ENCODE measurements around the gene PCYT1A.

PCYT1A gene

DNA sequence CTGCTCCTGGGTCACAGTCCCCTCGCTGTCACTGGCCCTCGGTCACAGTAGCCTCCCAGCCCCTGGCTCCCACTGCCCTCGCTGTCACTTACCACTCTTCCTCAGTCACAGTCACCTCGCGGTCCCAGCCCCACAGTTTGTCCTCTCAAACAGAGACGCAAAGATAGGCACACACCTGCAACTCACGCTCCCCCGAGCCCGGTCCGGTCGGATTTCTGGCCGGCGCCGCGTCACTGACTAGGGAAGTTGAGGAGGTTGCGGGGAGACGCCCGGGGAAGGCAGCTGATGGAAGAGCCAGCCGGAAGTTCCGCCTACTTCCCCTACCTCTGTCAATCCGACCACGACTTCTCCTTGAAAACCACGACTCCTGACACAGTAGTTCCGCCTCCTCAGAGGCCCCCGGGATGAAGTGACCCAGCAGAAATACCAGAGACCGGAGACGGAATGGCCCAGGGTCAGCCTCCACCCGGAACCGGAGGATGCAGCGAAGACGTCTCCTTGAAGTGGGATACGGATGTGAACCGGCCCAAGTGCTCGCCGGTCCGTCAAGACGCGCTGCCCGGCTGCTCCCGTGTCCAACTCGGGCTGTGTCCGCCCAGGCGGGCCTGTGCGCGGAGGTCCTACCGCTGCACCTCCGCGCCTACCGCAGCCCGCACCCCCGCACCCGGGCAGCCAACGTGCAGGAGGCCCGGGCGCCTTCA is at the start of gene PCYT1A:
Gene PCYT1A, minus strand, starts transcription at position 287 of the 701 bp plus-strand sequence. CDS start 17,195 bp downstream, outside the sequence.
- peak within 1 kb of the TSS; percentile 82 to 96 for H3K27ac ChIP-seq
- TF ChIP-seq, protein P1, sequence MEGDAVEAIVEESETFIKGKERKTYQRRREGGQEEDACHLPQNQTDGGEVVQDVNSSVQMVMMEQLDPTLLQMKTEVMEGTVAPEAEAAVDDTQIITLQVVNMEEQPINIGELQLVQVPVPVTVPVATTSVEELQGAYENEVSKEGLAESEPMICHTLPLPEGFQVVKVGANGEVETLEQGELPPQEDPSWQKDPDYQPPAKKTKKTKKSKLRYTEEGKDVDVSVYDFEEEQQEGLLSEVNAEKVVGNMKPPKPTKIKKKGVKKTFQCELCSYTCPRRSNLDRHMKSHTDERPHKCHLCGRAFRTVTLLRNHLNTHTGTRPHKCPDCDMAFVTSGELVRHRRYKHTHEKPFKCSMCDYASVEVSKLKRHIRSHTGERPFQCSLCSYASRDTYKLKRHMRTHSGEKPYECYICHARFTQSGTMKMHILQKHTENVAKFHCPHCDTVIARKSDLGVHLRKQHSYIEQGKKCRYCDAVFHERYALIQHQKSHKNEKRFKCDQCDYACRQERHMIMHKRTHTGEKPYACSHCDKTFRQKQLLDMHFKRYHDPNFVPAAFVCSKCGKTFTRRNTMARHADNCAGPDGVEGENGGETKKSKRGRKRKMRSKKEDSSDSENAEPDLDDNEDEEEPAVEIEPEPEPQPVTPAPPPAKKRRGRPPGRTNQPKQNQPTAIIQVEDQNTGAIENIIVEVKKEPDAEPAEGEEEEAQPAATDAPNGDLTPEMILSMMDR (IDR thresholded peaks at IDR 0.05), result no peak
- H3K4me3 ChIP-seq, result peak within 1 kb of the TSS; percentile 88
- DNase-seq (ENCODE audit: low spot score), result peak; percentile 94

DNA sequence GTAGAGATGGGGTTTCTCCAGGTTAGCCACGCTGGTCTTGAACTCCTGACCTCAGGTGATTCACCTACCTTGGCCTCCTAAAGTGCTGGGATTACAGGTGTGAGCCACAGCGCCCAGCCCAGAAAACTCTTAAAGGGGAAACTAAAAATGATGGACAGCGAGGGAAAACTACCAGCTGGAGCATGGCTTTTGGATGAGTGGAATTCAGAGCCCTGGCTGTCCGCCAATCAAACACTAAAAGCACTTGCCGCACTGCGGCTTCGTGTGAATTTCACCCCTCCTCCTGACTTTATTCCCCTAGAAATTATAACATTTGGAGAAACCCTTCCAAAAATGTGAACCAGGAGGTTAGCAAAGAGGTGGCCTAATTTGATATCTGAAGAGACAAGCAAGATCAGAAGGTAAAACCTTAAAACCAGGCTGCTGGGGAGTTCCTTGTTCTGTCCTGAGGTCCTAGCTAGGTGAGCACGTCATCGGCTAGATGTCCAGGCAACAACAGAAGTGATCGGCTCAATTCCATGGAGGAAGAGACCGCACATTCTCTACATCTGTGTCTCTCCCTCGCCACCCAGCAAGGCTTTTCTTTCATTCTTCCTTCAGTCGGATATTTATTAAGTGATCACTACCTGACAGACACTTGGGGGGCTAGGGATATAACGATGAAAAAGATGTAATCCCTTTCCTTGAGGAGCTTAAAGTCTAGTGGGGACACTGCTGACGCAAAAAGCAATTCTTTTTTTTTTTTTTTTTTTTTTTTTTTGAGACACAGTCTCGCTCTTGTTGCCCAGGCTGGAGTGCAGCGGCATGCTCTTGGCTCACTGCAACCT is 49.0 kb upstream of the PCYT1A start:
- no peak overlapping the region for H3K27ac ChIP-seq
- no peak for DNase-seq (ENCODE audit: low spot score)
- TF ChIP-seq, protein P1 (IDR thresholded peaks at IDR 0.05), result no peak

DNA sequence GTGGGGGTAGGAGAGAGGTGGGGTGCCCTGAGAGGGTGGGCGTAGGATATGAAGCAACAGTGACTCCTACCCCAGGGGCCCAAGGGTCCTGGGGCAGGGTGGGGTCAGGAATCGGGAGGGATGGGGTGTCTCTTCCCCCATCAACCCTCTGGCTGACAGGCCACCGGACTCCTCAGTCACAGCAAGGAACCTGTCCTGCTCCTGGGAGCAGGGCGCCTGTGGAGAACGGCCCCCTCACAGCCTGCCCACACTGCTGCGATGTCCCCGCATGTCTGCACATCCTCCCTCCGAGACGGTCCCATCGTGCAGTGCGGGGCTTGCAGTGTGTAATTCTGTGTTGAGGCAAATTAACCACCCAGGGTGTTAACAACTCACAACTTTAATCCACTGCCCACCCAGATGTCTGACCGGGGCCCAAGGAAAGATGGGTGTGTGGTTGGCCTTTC is 48.0 kb upstream of the PCYT1A start:
- DNase-seq (ENCODE audit: low spot score), result no peak
- Histone ChIP-seq H3K27ac (no peak overlapping the region), H3K4me3 (no peak overlapping the region)
- TF ChIP-seq, protein P1 (IDR thresholded peaks at IDR 0.05), result no peak

More for the DNA sequence above, 49.0 kb upstream of the PCYT1A start:
- H3K4me3 ChIP-seq, result no peak overlapping the region

DNA sequence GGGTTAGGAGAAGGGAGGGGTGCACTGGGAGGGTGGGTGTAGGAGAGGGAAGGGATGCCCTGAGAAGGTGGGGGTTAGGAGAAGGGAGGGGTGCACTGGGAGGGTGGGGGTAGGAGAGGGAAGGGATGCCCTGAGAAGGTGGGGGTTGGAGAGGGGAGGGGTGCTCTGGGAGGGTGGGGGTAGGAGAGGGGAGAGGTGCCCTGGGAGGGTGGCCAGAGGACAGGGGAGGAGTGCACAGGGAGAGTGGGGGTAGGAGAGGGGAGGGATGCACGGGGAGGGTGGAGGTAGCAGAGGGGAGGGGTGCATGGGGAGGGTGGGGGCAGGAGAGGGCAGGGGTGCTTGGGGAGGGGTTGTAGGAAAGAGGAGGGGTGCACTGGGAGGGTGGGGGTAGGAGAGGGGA is 47.5 kb upstream of the PCYT1A start:
- Histone ChIP-seq H3K4me3 (no peak overlapping the region), H3K27ac (no peak overlapping the region)
- TF ChIP-seq, protein P1 (IDR thresholded peaks at IDR 0.05), result no peak
- DNase-seq (ENCODE audit: low spot score), result no peak

DNA sequence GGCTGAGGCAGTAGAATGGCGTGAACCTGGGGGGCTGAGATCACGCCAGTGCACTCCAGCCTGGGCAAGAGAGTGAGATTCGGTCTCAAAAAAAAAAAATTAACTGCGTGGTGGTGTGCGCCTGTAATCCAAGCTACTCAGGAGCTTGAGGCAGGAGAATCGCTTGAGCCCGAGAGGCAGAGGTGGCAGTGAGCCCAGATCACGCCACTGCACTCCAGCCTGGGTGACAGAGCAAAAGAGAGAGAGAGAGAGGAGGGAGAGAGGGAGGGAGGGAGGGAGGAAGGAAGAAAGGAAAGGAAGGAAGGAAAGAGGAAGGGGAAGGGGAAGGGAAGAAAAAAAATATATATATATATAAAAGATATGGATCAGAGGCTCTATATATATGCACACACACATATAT is 44.6 kb upstream of the PCYT1A start:
- TF ChIP-seq, protein P1 (IDR thresholded peaks at IDR 0.05), result no peak
- no peak for DNase-seq (ENCODE audit: low spot score)
- H3K4me3 ChIP-seq, result no peak overlapping the region

DNA sequence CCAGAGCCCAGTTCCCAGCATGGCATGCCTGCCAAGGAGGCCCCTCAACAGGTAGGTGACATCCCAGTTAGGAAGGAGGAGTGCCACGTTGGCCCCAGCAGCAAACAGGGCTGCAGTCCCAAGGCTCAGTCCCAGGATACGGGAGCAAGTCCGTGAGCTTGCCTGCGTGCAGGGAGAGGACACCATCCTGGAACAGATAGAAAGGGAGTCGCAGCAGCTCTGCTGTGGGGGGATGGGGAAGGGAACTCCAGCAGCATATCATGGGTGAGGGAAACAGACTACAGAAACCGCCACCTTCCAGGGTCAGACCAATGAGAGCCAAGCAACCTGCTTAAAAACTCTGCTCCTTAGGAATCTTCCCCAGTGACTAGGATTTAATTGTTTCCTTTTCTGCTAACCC is 39.9 kb upstream of the PCYT1A start:
- Histone ChIP-seq H3K4me3 (no peak overlapping the region), H3K27ac (no peak overlapping the region)
- no peak for DNase-seq (ENCODE audit: low spot score)
- TF ChIP-seq, protein P1 (IDR thresholded peaks at IDR 0.05), result no peak

More for the DNA sequence above, 44.6 kb upstream of the PCYT1A start:
- no peak overlapping the region for H3K27ac ChIP-seq
